ENCODE measurements around the gene CTNND2. TPM values are rescaled to one million over a fixed set of nuclear protein-coding genes. Genes with fewer than 3 reads are reported as not detected.

CTNND2 gene, protein sequence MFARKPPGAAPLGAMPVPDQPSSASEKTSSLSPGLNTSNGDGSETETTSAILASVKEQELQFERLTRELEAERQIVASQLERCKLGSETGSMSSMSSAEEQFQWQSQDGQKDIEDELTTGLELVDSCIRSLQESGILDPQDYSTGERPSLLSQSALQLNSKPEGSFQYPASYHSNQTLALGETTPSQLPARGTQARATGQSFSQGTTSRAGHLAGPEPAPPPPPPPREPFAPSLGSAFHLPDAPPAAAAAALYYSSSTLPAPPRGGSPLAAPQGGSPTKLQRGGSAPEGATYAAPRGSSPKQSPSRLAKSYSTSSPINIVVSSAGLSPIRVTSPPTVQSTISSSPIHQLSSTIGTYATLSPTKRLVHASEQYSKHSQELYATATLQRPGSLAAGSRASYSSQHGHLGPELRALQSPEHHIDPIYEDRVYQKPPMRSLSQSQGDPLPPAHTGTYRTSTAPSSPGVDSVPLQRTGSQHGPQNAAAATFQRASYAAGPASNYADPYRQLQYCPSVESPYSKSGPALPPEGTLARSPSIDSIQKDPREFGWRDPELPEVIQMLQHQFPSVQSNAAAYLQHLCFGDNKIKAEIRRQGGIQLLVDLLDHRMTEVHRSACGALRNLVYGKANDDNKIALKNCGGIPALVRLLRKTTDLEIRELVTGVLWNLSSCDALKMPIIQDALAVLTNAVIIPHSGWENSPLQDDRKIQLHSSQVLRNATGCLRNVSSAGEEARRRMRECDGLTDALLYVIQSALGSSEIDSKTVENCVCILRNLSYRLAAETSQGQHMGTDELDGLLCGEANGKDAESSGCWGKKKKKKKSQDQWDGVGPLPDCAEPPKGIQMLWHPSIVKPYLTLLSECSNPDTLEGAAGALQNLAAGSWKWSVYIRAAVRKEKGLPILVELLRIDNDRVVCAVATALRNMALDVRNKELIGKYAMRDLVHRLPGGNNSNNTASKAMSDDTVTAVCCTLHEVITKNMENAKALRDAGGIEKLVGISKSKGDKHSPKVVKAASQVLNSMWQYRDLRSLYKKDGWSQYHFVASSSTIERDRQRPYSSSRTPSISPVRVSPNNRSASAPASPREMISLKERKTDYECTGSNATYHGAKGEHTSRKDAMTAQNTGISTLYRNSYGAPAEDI (N-terminal part only)
- not detected for total RNA-seq

DNA sequence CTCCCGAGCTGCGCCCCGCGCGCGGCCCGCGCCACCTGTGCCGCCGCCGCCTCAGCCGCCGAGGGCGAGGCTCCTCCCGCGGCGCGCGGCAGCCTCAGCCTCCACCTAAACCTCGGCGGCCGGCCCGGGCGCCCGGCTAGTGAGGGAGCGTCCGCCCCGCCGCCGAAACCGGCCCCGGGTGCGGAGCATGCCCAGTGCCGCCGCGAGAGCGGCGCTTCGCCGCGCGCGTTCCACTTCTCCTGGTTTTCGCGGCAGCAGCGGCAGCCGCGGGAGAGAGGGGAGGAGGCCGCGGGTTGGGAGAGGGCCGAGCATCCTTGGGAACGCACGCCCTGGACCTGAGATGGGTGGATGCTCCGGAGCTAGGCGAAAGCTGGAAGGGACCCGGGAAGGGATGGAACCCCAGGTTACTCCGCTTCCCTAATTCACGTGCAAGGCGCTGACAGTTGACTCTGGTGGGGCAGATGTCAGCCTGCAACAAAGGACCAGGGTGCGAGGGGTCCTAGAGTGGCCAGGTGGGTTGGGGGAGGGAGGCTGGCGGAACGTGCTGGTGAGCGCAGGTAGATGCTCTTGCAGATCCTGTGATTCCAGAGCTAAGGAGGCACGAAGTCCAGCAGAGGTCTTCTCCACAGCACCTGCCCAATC, at the start of gene CTNND2:
Gene CTNND2 (minus strand): TSS at position 182 of the 642 bp plus-strand sequence. CDS start 593 bp downstream, outside the sequence.
- Mint-ChIP-seq H3K9me3 (peaks cover 7% of the 10 kb centered on the region), H3K27ac (no peak within 1 kb of the TSS), H3K27me3 (peaks cover 27 to 29% of the 10 kb centered on the region in 2 donors), H3K36me3 (no peaks in the 10 kb centered on the region), H3K4me1 (ENCODE audit: low read depth in 2 of 2) (peaks cover 0 to 4% of the 10 kb centered on the region in 2 donors), H3K4me3 (peak within 1 kb of the TSS; percentile 43)
- ATAC-seq, result peak in 1 of 2 donors; percentile 11
- DNase-seq (ENCODE audit: low spot score), result no peak

DNA sequence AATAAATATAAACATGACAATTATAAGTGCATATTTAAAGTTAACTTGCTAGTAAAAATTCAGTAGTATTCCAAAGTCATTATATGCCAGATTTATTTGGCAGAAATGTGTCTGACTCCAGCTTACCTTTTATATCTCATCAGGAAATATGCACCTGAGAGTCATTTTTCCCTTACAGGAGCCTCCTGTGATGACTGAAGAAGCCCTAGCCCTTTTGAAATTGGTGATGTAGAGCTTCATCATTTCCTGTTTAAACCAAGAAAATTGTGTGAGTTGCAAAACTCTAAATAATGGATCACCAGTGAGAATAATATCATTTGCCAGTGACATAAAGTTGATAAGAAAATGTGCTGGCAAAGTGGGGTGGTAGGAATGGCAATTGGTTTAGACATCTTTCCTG, 42.1 kb upstream of the CTNND2 start:
- Mint-ChIP-seq H3K4me1 (ENCODE audit: low read depth in 2 of 2) (no peaks in the 10 kb centered on the region), H3K27me3 (no peaks in the 10 kb centered on the region), H3K36me3 (no peaks in the 10 kb centered on the region), H3K27ac (no peak overlapping the region), H3K9me3 (peaks cover 8% of the 10 kb centered on the region), H3K4me3 (no peak overlapping the region)
- no peak for DNase-seq (ENCODE audit: low spot score)
- ATAC-seq, result no peak

DNA sequence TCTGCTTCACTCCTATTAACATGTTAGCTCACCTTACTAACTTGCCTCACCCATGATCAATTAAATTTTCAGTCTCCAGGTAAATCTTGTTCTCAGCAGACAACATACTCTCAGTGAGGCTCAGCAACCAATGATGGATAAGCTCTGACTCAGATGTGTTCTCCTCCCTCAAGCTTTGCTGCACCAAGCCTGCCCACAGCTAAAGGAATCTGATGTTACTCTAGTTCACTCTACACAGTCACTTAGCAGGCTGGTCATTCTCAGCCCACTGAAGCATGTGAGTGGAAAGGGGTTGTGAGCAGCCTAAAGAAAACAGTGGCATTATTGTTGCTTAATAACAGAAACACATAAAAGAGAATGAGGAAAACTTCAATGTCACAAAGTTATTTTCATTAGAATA, 37.3 kb upstream of the CTNND2 start:
- ATAC-seq (no peak), DNase-seq (ENCODE audit: low spot score) (no peak)
- Mint-ChIP-seq H3K27ac (no peak overlapping the region), H3K9me3 (peaks cover 17% of the 10 kb centered on the region), H3K36me3 (no peaks in the 10 kb centered on the region), H3K4me3 (no peak overlapping the region), H3K27me3 (no peaks in the 10 kb centered on the region), H3K4me1 (ENCODE audit: low read depth in 2 of 2) (no peaks in the 10 kb centered on the region)

DNA sequence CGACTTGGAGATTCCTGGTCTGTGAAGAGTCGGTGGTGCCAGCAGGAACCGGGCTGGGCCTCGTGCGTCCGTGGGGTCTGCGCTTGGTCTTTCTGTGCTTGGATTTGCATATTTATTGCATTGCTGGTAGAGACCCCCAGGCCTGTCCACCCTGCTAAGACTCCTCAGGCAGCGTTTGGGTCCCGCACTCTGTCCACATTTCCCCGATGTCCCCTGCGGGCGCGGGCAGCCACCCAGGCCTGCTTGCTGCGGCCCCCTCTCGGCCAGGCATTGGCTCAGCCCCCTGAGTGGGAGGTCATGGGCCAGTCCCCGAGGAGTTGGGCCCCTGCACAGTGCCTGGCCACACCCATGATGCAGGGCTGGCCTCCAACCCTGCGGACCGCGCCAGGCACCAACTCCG, 27.4 kb upstream of the CTNND2 start:
- DNase-seq (ENCODE audit: low spot score) (no peak), ATAC-seq (no peak)
- H3K4me3 Mint-ChIP-seq, result no peak overlapping the region
- no peaks in the 10 kb centered on the region for H3K4me1 Mint-ChIP-seq (ENCODE audit: low read depth in 2 of 2)
- no peak overlapping the region for H3K27ac Mint-ChIP-seq
- no peaks in the 10 kb centered on the region for H3K27me3 Mint-ChIP-seq
- H3K36me3 Mint-ChIP-seq, result no peaks in the 10 kb centered on the region
- peaks cover 10% of the 10 kb centered on the region for H3K9me3 Mint-ChIP-seq

DNA sequence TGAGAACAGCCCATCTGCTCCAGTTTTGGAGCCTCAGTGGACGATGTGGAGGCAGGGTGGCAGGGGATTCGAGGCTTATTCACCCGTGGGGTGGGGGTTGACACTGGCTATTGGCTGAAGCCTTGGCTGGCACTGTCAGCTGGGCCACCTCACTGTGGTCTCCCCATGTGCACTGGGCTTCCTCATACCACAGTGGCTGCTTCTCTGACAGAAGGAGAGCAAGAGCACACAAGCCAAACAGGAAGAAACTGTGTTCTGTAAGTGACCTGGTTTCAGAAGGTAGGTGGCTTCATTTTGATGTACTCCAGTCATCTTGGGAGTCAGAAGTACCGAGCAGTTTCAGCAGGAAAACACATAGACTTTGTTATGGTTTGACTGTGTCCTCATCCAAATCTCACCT, 24.7 kb upstream of the CTNND2 start:
- Mint-ChIP-seq H3K4me1 (ENCODE audit: low read depth in 2 of 2) (no peaks in the 10 kb centered on the region), H3K27ac (no peak overlapping the region), H3K36me3 (no peaks in the 10 kb centered on the region), H3K4me3 (no peak overlapping the region), H3K27me3 (no peaks in the 10 kb centered on the region), H3K9me3 (peaks cover 21% of the 10 kb centered on the region)
- no peak for ATAC-seq
- no peak for DNase-seq (ENCODE audit: low spot score)

DNA sequence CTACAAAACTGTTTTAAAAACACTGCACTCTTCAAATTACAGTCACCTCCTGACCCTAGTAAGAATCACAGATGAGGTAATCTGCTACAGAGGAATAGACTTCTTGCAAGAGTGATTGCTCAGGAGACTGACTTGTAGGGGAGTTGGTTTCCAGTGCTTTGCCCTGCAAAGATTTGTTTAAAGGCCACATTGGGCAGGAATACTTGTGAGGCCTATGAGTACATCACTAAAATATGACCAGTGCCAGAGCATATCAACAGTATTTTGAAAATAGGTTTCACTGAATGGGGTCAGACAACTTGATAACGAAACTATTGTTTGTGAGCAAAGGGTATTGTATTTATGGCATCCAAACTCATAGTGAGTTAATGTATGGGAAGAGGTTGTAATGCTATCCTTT, 21.5 kb upstream of the CTNND2 start:
- ATAC-seq (no peak), DNase-seq (ENCODE audit: low spot score) (no peak)
- H3K9me3 Mint-ChIP-seq, result peaks cover 16% of the 10 kb centered on the region
- H3K27ac Mint-ChIP-seq, result no peak overlapping the region
- H3K36me3 Mint-ChIP-seq, result no peaks in the 10 kb centered on the region
- H3K27me3 Mint-ChIP-seq, result no peaks in the 10 kb centered on the region
- H3K4me1 Mint-ChIP-seq (ENCODE audit: low read depth in 2 of 2), result no peaks in the 10 kb centered on the region
- no peak overlapping the region for H3K4me3 Mint-ChIP-seq

DNA sequence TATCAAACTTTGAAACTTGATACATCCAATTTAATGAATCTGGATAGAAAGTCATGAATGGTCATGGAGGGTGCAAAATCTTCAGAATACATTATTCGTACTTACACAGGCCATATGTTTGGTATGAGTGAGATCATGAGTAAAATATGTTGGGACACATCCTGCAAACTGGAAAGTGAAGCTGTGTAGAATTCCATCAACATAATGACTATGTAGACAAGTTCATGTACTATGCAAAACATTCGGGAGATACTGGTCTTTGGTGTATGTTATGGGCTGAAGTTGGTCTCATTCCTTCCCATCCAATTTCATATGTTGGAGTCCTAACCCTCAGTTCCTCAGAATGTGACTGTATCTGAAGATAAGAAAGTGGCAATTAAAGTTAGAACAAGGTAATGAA, 18.1 kb upstream of the CTNND2 start:
- DNase-seq (ENCODE audit: low spot score), result no peak
- no peaks in the 10 kb centered on the region for H3K36me3 Mint-ChIP-seq
- ATAC-seq, result no peak
- H3K4me3 Mint-ChIP-seq, result no peak overlapping the region
- no peaks in the 10 kb centered on the region for H3K27me3 Mint-ChIP-seq
- peaks cover 20% of the 10 kb centered on the region for H3K9me3 Mint-ChIP-seq
- H3K4me1 Mint-ChIP-seq (ENCODE audit: low read depth in 2 of 2), result no peaks in the 10 kb centered on the region
- H3K27ac Mint-ChIP-seq, result no peak overlapping the region

DNA sequence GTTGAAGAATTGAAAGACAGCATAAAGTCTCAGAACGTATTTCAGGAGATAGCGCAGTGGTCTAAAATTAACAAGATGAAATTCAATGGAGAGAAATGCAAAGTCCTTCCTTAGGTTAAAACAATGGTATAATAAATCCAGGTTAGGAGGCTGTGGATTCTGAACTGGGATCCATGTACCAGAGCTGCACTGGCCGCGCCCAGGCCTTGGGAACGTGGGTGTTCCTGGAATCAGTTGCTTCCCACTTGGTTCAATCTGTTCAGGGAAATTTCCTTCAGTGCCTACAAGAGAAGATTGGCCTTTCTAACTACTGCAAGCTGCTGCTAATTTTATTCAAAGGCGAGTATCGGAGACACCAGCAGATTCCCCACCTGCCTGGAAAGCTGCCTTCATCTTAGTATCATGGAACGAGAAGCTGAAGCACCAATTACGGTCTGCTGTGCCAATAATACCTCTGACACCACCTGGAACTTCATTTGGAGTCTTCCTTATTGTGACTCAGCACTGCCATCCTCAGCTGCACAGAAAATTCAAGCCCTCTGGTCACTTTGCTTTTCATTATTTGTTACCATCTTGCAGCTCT, 14.3 kb upstream of the CTNND2 start:
- ATAC-seq (no peak), DNase-seq (ENCODE audit: low spot score) (no peak)
- no peaks in the 10 kb centered on the region for H3K36me3 Mint-ChIP-seq
- no peak overlapping the region for H3K4me3 Mint-ChIP-seq
- no peak overlapping the region for H3K27ac Mint-ChIP-seq
- no peaks in the 10 kb centered on the region for H3K4me1 Mint-ChIP-seq (ENCODE audit: low read depth in 2 of 2)
- no peaks in the 10 kb centered on the region for H3K27me3 Mint-ChIP-seq
- peaks cover 10% of the 10 kb centered on the region for H3K9me3 Mint-ChIP-seq

DNA sequence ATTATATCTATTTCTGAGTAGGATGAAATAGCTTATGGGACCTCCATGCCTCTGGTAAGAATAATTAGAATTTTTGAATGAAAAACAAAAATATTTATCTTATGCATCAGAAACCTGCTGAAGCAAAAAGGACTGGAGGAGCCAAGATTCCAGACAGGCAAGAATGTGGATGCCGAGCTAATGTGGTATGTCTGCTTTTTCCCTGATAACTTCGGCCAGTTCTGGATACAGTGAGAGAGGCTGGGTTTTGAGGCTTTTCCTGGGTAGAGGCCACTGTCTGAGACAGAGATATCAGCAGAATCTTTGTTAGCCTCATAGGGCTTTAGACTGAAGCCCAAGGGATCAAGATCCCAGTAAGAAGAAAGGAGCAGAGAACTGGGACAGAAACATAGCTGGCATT, 5.2 kb upstream of the CTNND2 start:
- Mint-ChIP-seq H3K36me3 (no peaks in the 10 kb centered on the region), H3K4me3 (no peak overlapping the region), H3K9me3 (peaks cover 7% of the 10 kb centered on the region), H3K4me1 (ENCODE audit: low read depth in 2 of 2) (peaks cover 0 to 4% of the 10 kb centered on the region in 2 donors), H3K27ac (no peak overlapping the region), H3K27me3 (peaks cover 9 to 12% of the 10 kb centered on the region in 2 donors)
- ATAC-seq (no peak), DNase-seq (ENCODE audit: low spot score) (no peak)

DNA sequence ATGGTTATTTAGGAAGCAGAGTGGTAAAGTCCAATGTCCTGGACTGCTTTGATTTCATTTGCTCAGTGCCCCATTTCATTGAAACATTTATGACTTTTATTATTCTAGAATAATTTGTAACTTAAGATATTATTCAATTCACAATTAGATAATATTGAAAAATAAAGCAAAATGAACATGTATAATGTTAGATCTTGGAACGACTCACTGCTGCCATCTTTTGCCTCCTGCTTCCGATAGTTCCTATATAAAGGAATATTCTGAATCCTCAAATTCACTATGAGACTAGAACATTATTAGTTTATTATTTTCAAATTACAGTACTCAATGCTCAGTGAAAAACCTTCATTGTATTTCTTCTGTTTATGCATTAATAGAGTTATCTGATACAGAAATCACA, 2.3 kb upstream of the CTNND2 start:
- Mint-ChIP-seq H3K4me3 (no peak overlapping the region), H3K36me3 (no peaks in the 10 kb centered on the region), H3K27ac (no peak overlapping the region), H3K9me3 (peaks cover 7% of the 10 kb centered on the region), H3K27me3 (peaks cover 26 to 27% of the 10 kb centered on the region in 2 donors), H3K4me1 (ENCODE audit: low read depth in 2 of 2) (peaks cover 0 to 4% of the 10 kb centered on the region in 2 donors)
- DNase-seq (ENCODE audit: low spot score) (no peak), ATAC-seq (no peak)

DNA sequence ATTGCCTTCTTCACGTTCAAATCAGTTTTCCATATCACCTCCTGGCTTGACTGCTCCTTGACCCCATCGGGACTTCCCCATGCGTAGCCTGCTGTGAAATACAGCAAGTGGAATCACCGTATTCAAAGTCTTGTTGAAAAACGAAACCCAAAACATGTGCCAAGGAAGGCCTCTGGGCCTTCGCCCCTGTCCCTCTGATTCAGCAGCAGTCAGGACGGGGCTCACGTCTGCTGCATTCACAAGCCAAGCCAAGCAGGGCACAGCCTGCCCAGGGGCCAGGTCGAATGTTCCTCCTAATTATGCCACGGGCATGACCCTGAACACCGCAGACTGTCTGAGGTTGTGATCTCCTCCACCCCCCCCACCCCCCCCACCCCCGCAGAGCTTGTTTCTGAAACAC, 960 bp upstream of the CTNND2 start:
- H3K27ac Mint-ChIP-seq, result no peak overlapping the region
- peak overlapping the region; percentile 43 for H3K4me3 Mint-ChIP-seq
- H3K4me1 Mint-ChIP-seq (ENCODE audit: low read depth in 2 of 2), result peaks cover 0 to 4% of the 10 kb centered on the region in 2 donors
- H3K9me3 Mint-ChIP-seq, result peaks cover 7% of the 10 kb centered on the region
- DNase-seq (ENCODE audit: low spot score), result no peak
- H3K27me3 Mint-ChIP-seq, result peaks cover 27 to 29% of the 10 kb centered on the region in 2 donors
- no peaks in the 10 kb centered on the region for H3K36me3 Mint-ChIP-seq
- no peak for ATAC-seq

DNA sequence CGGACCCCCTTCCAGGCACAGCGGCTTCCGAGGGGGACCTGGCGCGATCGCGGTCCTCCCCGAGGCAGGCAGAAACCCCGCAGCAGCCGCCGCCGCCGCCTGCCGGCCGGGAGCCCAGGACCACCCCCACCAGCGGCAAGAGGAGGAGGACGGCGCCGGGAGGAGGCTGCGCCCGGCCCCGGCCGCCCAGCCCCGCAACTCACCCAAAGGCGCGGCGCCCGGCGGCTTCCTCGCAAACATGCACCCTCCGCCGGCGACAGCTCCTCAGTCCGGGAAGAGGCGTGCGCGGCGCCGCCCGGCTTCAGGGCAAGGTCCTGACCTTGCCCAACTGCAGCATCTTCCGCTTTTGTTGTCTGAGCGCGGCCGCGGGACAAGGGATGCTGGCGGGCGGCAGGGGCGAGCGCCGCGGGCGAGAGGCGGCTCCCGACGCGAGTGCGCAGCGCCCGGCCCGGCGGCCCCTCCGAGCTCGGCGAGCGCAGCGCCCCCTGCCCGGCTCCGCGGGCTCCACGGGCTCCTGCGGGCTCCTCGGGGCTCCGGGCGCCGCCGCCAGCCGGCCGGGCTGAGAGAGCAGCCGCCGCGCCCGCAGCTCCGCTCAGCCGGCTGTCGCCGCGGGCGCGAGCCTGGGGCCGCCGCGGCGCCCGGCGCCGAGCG, 507 bp downstream of the CTNND2 start:
- no peak for DNase-seq (ENCODE audit: low spot score)
- Mint-ChIP-seq H3K27me3 (peaks cover 27 to 29% of the 10 kb centered on the region in 2 donors), H3K4me3 (no peak overlapping the region), H3K4me1 (ENCODE audit: low read depth in 2 of 2) (peaks cover 0 to 4% of the 10 kb centered on the region in 2 donors), H3K36me3 (no peaks in the 10 kb centered on the region), H3K9me3 (peaks cover 7% of the 10 kb centered on the region), H3K27ac (no peak overlapping the region)
- peak; percentile 43 to 45 for ATAC-seq

Data from natural killer cell treated with Interleukin-12 subunit alpha and Interleukin-12 subunit beta and Interleukin-15 and Interleukin-18, amount 100 ng/mL, for 72 hours (primary cell).